ENCODE measurements around the gene CTXN2.

- no peak for TF ChIP-seq NFE2L1 (CRISPR knock-in tag; IDR thresholded peaks at IDR 0.05; ENCODE audit: borderline replicate concordance)
- no peak for TF ChIP-seq CTCF (CRISPR knock-in tag; IDR thresholded peaks at IDR 0.05)
These were observed 5.9 kb upstream of the CTXN2 start for GRCh38 chr15:48185529-48185928.

All from HepG2 (cell line).